NCI-H2196 (cell line): ENCODE data around the gene TMA7.

ENCODE experiments used
- DNase-seq: peaks from one replicate; lab custom pipeline; 2025; ENCODE audit not compliant: unreplicated experiment; lab: John Stamatoyannopoulos, UW

Gene TMA7

GRCh38 chr3:48493203-48493501 lies 53.1 kb downstream of the TMA7 start:
- no peak for DNase-seq
